ENCODE results near the gene C20orf96. TPM values are rescaled to one million over a fixed set of nuclear protein-coding genes. Genes with fewer than 3 reads are reported as not detected.
A peak's percentile ranks its signal among the peaks of the same experiment; 100 is the strongest.

C20orf96 gene
- total RNA-seq, 1 donor from 2014 or later, result 27.5 TPM

DNA sequence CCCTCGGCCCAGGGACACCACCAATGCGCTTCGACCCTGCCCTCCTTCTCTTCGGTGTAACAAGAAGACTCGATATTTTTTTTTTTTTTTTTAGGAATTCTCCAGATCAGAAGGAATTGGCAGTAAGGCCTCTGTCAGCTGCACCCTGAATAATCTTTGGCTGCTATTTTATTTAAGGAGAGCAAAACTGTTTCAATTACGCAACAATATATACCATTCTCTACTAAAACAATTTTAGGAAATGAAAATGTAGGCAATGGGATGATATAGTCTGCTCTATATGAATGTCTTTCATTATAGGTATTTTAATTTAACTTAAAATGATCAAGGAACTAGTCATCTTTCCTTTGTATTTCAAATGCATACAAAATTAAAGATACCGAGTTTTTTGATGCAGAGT, 20.1 kb upstream of the C20orf96 start:
- Mint-ChIP-seq H3K27ac (ENCODE audit: unreplicated experiment) (peak overlapping the region; percentile 100), H3K4me1 (ENCODE audit: unreplicated experiment) (peaks cover 24% of the 10 kb centered on the region), H3K36me3 (ENCODE audit: low read depth, unreplicated experiment) (peaks cover 4% of the 10 kb centered on the region), H3K9me3 (ENCODE audit: unreplicated experiment) (no peaks in the 10 kb centered on the region), H3K27me3 (ENCODE audit: unreplicated experiment) (peaks cover 7% of the 10 kb centered on the region), H3K4me3 (ENCODE audit: unreplicated experiment) (peak overlapping the region; percentile 88)
- DNase-seq (ENCODE audit: low spot score), result no peak
- TF ChIP-seq, protein P1, sequence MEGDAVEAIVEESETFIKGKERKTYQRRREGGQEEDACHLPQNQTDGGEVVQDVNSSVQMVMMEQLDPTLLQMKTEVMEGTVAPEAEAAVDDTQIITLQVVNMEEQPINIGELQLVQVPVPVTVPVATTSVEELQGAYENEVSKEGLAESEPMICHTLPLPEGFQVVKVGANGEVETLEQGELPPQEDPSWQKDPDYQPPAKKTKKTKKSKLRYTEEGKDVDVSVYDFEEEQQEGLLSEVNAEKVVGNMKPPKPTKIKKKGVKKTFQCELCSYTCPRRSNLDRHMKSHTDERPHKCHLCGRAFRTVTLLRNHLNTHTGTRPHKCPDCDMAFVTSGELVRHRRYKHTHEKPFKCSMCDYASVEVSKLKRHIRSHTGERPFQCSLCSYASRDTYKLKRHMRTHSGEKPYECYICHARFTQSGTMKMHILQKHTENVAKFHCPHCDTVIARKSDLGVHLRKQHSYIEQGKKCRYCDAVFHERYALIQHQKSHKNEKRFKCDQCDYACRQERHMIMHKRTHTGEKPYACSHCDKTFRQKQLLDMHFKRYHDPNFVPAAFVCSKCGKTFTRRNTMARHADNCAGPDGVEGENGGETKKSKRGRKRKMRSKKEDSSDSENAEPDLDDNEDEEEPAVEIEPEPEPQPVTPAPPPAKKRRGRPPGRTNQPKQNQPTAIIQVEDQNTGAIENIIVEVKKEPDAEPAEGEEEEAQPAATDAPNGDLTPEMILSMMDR (IDR thresholded peaks at IDR 0.05; ENCODE audit: unreplicated experiment), result no peak

DNA sequence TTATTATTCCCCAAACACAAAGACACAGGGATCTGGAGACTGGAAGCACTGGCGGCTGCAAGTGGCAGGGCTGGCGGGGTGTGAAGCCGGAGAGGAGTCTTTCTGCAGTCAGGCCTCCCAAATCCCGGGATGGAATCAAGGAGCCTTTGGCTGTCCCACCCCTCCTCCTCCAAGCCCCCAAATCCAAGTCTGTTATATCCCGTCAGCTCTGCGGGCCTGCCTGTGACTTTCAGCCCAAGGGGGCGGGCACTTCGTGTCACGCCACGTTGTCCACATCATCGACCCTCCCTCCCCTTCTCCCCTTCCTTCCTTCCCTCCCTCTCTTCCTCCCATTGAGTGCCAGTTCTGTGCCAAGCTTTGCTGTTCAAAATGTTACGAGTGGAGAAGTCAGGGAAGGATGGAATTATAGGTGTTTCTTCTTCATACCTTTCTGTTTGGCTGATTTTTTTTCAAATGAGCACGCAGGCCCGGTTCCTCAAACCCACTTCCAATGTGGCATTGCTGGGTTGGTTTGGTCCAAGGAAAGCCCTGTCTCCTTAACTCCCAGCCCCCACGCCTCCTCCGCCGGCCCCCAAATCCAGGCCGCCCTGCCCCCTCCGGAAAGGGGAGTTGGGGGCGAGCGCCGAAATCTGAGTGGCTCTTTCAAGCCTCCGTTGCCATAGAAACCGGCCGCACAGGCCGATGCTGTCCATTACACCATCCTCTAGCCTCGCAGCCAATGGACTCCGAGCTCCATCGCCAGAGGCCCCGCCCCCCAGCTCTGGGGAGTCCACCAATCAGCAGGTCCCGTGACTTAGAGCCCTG, 19.5 kb upstream of the C20orf96 start:
- Mint-ChIP-seq H3K36me3 (ENCODE audit: low read depth, unreplicated experiment) (peaks cover 4% of the 10 kb centered on the region), H3K27ac (ENCODE audit: unreplicated experiment) (peak overlapping the region; percentile 100), H3K9me3 (ENCODE audit: unreplicated experiment) (no peaks in the 10 kb centered on the region), H3K4me3 (ENCODE audit: unreplicated experiment) (peak overlapping the region; percentile 88), H3K4me1 (ENCODE audit: unreplicated experiment) (peaks cover 24% of the 10 kb centered on the region), H3K27me3 (ENCODE audit: unreplicated experiment) (peaks cover 7% of the 10 kb centered on the region)
- DNase-seq (ENCODE audit: low spot score), result peak; percentile 96
- TF ChIP-seq, protein P1 (IDR thresholded peaks at IDR 0.05; ENCODE audit: unreplicated experiment), result no peak

DNA sequence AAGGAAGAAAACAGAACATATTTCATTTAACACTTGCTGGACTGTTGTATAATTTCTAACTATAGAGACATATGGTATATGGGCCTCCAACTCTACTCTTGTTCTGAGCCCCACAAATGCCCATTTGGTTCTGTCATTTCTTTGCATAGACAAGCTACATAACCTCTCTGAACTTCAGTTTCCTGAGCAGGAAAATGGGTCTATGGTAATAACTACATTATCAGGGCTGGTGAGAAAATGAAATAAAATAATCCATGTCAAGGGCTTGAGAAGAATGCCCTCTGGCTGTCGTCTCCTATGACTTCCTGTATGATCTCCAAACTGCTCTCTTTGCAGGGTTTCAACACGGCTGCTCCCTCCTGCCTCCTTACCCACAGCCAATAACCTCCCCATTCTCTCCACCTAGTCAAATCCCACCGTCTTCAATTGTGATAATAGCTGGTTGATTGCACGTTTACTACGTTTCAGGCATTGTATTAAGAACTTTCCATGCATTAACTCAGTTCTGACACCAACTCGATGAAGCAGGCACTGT, 18.8 kb upstream of the C20orf96 start:
- Mint-ChIP-seq H3K9me3 (ENCODE audit: unreplicated experiment) (no peaks in the 10 kb centered on the region), H3K36me3 (ENCODE audit: low read depth, unreplicated experiment) (peaks cover 4% of the 10 kb centered on the region), H3K4me1 (ENCODE audit: unreplicated experiment) (peaks cover 24% of the 10 kb centered on the region), H3K27ac (ENCODE audit: unreplicated experiment) (peak overlapping the region; percentile 100), H3K4me3 (ENCODE audit: unreplicated experiment) (peak overlapping the region; percentile 88), H3K27me3 (ENCODE audit: unreplicated experiment) (peaks cover 7% of the 10 kb centered on the region)
- DNase-seq (ENCODE audit: low spot score), result no peak
- TF ChIP-seq, protein P1 (IDR thresholded peaks at IDR 0.05; ENCODE audit: unreplicated experiment), result no peak

DNA sequence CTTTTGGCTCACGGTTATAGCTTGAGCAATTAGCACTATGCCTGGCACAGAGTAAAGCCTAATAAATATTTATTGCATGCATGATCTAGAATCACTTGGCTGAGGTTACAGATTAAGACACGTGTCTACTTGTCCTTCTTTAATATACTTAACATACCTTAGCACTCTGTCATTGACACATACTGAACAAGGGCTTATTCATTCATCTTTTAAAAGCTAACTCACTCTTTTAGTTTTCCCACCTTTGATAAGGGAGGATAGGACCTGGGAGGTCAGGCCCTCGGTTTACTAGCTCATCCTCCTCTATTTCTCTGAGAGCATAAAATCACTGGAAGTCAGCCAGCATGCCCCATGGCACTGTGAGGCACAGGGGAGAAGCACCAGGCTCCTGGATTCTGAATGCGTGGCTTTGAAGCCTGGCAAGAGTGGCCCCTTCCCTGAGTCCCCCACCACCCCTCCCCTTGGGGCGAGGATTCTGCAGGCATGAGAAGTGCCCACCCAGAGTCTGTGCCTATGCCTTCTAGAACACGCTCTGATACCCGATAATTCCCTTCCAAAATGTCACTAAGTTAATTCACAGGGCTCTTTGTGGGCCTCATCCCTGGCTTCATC, 18.0 kb upstream of the C20orf96 start:
- TF ChIP-seq, protein P1 (IDR thresholded peaks at IDR 0.05; ENCODE audit: unreplicated experiment), result no peak
- Mint-ChIP-seq H3K9me3 (ENCODE audit: unreplicated experiment) (no peaks in the 10 kb centered on the region), H3K36me3 (ENCODE audit: low read depth, unreplicated experiment) (peaks cover 4% of the 10 kb centered on the region), H3K4me1 (ENCODE audit: unreplicated experiment) (peaks cover 25% of the 10 kb centered on the region), H3K4me3 (ENCODE audit: unreplicated experiment) (no peak overlapping the region), H3K27ac (ENCODE audit: unreplicated experiment) (peak overlapping the region; percentile 100), H3K27me3 (ENCODE audit: unreplicated experiment) (peaks cover 7% of the 10 kb centered on the region)
- DNase-seq (ENCODE audit: low spot score), result no peak

DNA sequence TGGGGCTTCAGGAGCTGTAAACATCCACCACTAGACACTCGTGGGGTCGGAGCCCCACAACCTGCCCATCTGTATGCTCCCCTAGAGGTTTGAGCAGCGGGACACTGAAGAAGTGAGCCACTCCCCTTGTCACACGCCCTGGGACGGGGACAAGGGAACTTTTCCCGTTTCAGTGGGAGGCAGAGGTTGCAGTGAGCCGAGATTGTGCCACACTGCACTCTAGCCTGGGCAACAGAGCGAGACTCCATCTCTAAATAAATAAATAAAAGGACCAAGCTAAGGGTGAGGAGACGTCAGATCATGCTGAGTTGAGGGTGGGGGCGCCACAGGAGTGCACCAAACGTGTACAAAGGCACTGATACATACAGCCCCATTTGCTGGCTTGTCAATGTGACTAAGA, 15.2 kb upstream of the C20orf96 start:
- TF ChIP-seq, protein P1 (IDR thresholded peaks at IDR 0.05; ENCODE audit: unreplicated experiment), result no peak
- DNase-seq (ENCODE audit: low spot score), result no peak
- Mint-ChIP-seq H3K9me3 (ENCODE audit: unreplicated experiment) (no peaks in the 10 kb centered on the region), H3K4me1 (ENCODE audit: unreplicated experiment) (peaks cover 44% of the 10 kb centered on the region), H3K27ac (ENCODE audit: unreplicated experiment) (no peak overlapping the region), H3K4me3 (ENCODE audit: unreplicated experiment) (no peak overlapping the region), H3K27me3 (ENCODE audit: unreplicated experiment) (peaks cover 8% of the 10 kb centered on the region), H3K36me3 (ENCODE audit: low read depth, unreplicated experiment) (peaks cover 4% of the 10 kb centered on the region)
